HepG2 (cell line): ENCODE measurements around the gene BIVM. TPM values are rescaled to one million over a fixed set of nuclear protein-coding genes. Genes with fewer than 3 reads are reported as not detected.

ENCODE experiments used
- ERF ChIP-seq: IDR thresholded peaks from 2 replicates; pipeline ENCODE4 v1.6.1; 2018; ENCODE audit warnings: missing biosample characterization, missing genetic modification reagents
- FOXP4 ChIP-seq: sonication (generic); formaldehyde crosslinking; IDR thresholded peaks from 2 replicates; pipeline ENCODE4 v1.4.0; 2020; ENCODE audit warnings: missing genetic modification reagents
- KMT2A ChIP-seq: sonication (generic); formaldehyde crosslinking; IDR thresholded peaks from 2 replicates; pipeline ENCODE4 v1.4.0; 2020; ENCODE audit warnings: missing genetic modification reagents
- PCBP1 ChIP-seq: fragments of 200-400 bp; formaldehyde crosslinking; IDR thresholded peaks from 2 replicates; pipeline ENCODE4 v1.6.1; 2017; ENCODE audit warnings: mild to moderate bottlenecking, low read depth, low read length, borderline replicate concordance
- TMF1 ChIP-seq: sonication (generic); formaldehyde crosslinking; IDR thresholded peaks from 2 replicates; pipeline ENCODE4 v1.8.1; 2022; ENCODE audit warnings: low read depth, missing genetic modification reagents
- TRIM22 ChIP-seq: fragments of 450-650 bp; IDR thresholded peaks from 2 replicates; pipeline ENCODE4 v1.6.1; 2017
- ZMAT5 ChIP-seq: sonication (generic); formaldehyde crosslinking; IDR thresholded peaks from 2 replicates; pipeline ENCODE4 v1.5.0; 2020; ENCODE audit warnings: mild to moderate bottlenecking, low read depth, missing genetic modification reagents, borderline replicate concordance
- ZNF33B ChIP-seq: sonication (generic); formaldehyde crosslinking; IDR thresholded peaks from 2 replicates; pipeline ENCODE4 v1.5.1; 2020; ENCODE audit warnings: mild to moderate bottlenecking, missing genetic modification reagents
- ZNF678 ChIP-seq: sonication (generic); formaldehyde crosslinking; IDR thresholded peaks from 2 replicates; pipeline ENCODE4 v1.4.0; 2020; ENCODE audit warnings: mild to moderate bottlenecking, missing genetic modification reagents
- ZSCAN29 ChIP-seq: sonication (generic); formaldehyde crosslinking; conservative IDR thresholded peaks from 2 replicates; pipeline ENCODE4 v1.4.0; 2020; ENCODE audit warnings: mild to moderate bottlenecking, missing genetic modification reagents
- ZZZ3 ChIP-seq: sonication (generic); formaldehyde crosslinking; IDR thresholded peaks from 2 replicates; pipeline ENCODE4 v1.4.0; 2020; ENCODE audit warnings: missing genetic modification reagents, mild to moderate bottlenecking, borderline replicate concordance
- polyA plus RNA-seq, 8 experiments: library from polyadenylated mRNA; depleted of rRNA in 3 of 8; stranded (reverse) in 7 of 8; unstranded in 1 of 8; fragments of >200 nt; fragmentation: Illumina TruSeq in 4 of 8; extraction: Trizol in 4 of 8; gene quantifications; 2 replicates each; pipeline versions ENCODE4 v1.2.1 to v1.2.3, GENCODE V29; 2011 to 2016; ENCODE audit warnings: low read depth in 4 of 8, missing spikeins in 1 of 8, mixed read lengths in 1 of 8; ENCODE audit not compliant: insufficient read depth in 1 of 8
- total RNA-seq, 5 experiments: library from RNA; depleted of rRNA; stranded (reverse); fragments of >200 nt; fragmentation: Illumina TruSeq; extraction: Trizol; gene quantifications; 2 replicates each; pipeline ENCODE4 v1.2.3, GENCODE V29; 2016; ENCODE audit warnings: low read depth in 1 of 5
- TF ChIP-seq, protein P1 (sequence below): IDR thresholded peaks from 2 replicates; pipeline ENCODE4 v1.6.1; 2012; ENCODE audit warnings: inconsistent platforms
- TF ChIP-seq, protein P2 (sequence below): sonication (generic); formaldehyde crosslinking; IDR thresholded peaks from 2 replicates; pipeline ENCODE4 v1.5.1; 2020; ENCODE audit warnings: missing genetic modification reagents, mild to moderate bottlenecking, borderline replicate concordance
- TF ChIP-seq, protein P3 (sequence below): sonication (generic); formaldehyde crosslinking; IDR thresholded peaks from 2 replicates; pipeline ENCODE4 v1.4.0; 2020; ENCODE audit warnings: mild to moderate bottlenecking, missing genetic modification reagents
- TF ChIP-seq, protein P4 (sequence below): sonication (generic); formaldehyde crosslinking; IDR thresholded peaks from 2 replicates; pipeline ENCODE4 v1.5.1; 2020; ENCODE audit warnings: mild to moderate bottlenecking, missing genetic modification reagents, moderate library complexity

The BIVM gene
- total and polyA plus RNA-seq, 2 of the 13 experiments (the other 11 are each of a cell fraction or from before 2014, with no cell fraction given) = 10.4 to 15.8 TPM

DNA sequence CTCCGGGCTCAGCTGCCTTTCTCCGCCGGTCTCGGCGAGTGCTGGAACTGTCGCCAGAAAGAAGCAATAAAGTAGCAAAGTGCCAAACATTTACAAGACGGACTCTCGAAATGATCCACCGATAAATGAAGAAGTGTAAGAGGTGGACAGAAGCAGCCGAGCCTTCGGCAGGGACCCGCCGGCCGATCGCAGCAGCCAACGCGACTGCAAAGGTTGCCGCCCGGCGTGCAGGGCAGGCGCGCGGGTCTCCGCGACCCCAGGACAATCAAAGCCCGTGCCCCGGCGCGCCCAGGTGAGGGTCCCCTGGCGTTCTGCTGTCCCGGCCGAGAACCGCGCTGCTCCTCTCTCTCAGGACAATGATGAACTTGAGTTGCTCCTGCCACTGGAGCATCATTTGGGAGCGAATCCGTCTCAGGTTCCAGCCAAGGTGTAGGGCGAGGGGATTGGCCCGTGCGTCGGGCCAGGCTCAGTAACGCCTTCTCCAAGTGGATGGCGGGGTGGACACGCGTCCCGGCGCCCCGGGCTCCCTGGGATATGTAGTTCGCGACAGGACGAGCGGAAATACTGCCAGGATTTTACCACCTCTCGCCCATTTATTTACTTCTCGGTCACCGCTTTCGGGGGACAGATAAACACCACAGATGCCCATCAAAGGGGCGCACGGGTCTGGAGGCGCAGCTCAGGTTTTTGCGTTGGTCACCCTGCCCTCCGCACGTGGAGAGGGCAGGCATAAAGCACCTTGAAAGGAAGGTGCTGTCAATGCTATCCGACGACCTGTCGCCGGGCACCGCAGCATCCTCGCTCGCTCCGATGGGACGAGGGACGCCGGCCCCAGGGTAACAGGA, at the start of gene BIVM, which contains the start of gene POGLUT2 (continued):
- TF ChIP-seq ZMAT5 (CRISPR knock-in tag) (no peak), TRIM22 (no peak), ZSCAN29 (CRISPR knock-in tag) (peak; percentile 80; the same call in 1 of the 2 replicates), ZZZ3 (no peak; the same call in 1 of the 2 replicates), PCBP1 (0 out of 2 replicates have a peak, but pooled peaks have one; percentile 50), TMF1 (CRISPR knock-in tag) (peak; percentile 34; the same call in 1 of the 2 replicates), KMT2A (CRISPR knock-in tag) (peak; percentile 95), ZNF678 (CRISPR knock-in tag) (peak; percentile 79), ERF (CRISPR knock-in tag) (peak; percentile 44; the same call in 1 of the 2 replicates), FOXP4 (CRISPR knock-in tag) (0 out of 2 replicates have a peak, but pooled peaks have one; percentile 32), ZNF33B (CRISPR knock-in tag) (no peak)
- TF ChIP-seq, protein P1, sequence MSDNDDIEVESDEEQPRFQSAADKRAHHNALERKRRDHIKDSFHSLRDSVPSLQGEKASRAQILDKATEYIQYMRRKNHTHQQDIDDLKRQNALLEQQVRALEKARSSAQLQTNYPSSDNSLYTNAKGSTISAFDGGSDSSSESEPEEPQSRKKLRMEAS = no peak; the same call in 1 of the 2 replicates
- TF ChIP-seq, protein P2, sequence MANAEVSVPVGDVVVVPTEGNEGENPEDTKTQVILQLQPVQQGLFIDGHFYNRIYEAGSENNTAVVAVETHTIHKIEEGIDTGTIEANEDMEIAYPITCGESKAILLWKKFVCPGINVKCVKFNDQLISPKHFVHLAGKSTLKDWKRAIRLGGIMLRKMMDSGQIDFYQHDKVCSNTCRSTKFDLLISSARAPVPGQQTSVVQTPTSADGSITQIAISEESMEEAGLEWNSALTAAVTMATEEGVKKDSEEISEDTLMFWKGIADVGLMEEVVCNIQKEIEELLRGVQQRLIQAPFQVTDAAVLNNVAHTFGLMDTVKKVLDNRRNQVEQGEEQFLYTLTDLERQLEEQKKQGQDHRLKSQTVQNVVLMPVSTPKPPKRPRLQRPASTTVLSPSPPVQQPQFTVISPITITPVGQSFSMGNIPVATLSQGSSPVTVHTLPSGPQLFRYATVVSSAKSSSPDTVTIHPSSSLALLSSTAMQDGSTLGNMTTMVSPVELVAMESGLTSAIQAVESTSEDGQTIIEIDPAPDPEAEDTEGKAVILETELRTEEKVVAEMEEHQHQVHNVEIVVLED = peak; percentile 74
- TF ChIP-seq, protein P3, sequence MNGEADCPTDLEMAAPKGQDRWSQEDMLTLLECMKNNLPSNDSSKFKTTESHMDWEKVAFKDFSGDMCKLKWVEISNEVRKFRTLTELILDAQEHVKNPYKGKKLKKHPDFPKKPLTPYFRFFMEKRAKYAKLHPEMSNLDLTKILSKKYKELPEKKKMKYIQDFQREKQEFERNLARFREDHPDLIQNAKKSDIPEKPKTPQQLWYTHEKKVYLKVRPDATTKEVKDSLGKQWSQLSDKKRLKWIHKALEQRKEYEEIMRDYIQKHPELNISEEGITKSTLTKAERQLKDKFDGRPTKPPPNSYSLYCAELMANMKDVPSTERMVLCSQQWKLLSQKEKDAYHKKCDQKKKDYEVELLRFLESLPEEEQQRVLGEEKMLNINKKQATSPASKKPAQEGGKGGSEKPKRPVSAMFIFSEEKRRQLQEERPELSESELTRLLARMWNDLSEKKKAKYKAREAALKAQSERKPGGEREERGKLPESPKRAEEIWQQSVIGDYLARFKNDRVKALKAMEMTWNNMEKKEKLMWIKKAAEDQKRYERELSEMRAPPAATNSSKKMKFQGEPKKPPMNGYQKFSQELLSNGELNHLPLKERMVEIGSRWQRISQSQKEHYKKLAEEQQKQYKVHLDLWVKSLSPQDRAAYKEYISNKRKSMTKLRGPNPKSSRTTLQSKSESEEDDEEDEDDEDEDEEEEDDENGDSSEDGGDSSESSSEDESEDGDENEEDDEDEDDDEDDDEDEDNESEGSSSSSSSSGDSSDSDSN (CRISPR knock-in tag) = peak; percentile 32
- TF ChIP-seq, protein P4, sequence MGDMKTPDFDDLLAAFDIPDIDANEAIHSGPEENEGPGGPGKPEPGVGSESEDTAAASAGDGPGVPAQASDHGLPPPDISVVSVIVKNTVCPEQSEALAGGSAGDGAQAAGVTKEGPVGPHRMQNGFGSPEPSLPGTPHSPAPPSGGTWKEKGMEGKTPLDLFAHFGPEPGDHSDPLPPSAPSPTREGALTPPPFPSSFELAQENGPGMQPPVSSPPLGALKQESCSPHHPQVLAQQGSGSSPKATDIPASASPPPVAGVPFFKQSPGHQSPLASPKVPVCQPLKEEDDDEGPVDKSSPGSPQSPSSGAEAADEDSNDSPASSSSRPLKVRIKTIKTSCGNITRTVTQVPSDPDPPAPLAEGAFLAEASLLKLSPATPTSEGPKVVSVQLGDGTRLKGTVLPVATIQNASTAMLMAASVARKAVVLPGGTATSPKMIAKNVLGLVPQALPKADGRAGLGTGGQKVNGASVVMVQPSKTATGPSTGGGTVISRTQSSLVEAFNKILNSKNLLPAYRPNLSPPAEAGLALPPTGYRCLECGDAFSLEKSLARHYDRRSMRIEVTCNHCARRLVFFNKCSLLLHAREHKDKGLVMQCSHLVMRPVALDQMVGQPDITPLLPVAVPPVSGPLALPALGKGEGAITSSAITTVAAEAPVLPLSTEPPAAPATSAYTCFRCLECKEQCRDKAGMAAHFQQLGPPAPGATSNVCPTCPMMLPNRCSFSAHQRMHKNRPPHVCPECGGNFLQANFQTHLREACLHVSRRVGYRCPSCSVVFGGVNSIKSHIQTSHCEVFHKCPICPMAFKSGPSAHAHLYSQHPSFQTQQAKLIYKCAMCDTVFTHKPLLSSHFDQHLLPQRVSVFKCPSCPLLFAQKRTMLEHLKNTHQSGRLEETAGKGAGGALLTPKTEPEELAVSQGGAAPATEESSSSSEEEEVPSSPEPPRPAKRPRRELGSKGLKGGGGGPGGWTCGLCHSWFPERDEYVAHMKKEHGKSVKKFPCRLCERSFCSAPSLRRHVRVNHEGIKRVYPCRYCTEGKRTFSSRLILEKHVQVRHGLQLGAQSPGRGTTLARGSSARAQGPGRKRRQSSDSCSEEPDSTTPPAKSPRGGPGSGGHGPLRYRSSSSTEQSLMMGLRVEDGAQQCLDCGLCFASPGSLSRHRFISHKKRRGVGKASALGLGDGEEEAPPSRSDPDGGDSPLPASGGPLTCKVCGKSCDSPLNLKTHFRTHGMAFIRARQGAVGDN (CRISPR knock-in tag) = peak; percentile 56; the same call in 1 of the 2 replicates
